Liver (tissue), 3 donors: ENCODE measurements around the gene ANKFY1.
A peak's percentile ranks its signal among the peaks of the same experiment; 100 is the strongest.

Experiments used
- ATF3 ChIP-seq: IDR thresholded peaks from 2 replicates; pipeline ENCODE4 v1.6.1; 2016; ENCODE audit warnings: antibody characterized with exemption
- CTCF ChIP-seq: fragments of 150-350 bp; IDR thresholded peaks from 2 replicates; pipeline ENCODE4 v1.5.1; 2017; ENCODE audit warnings: improper control_type of control experiment, low read depth, low read length; ENCODE audit not compliant: missing input control
- EGR1 ChIP-seq, 2 donors: IDR thresholded peaks; 2 replicates each; pipeline ENCODE4 v1.6.1; 2016 to 2018; ENCODE audit warnings: antibody characterized with exemption in 2 of 2, low read depth in 2 of 2
- JUND ChIP-seq, 2 donors: IDR thresholded peaks; 2 replicates each; pipeline ENCODE4 v1.6.1; 2016; ENCODE audit warnings: antibody characterized with exemption in 2 of 2
- MAX ChIP-seq: IDR thresholded peaks from 2 replicates; pipeline ENCODE4 v1.6.1; 2016; ENCODE audit warnings: antibody characterized with exemption
- RAD21 ChIP-seq, 2 donors: IDR thresholded peaks; 2 replicates each; pipeline ENCODE4 v1.6.1; 2016; ENCODE audit warnings: antibody characterized with exemption in 2 of 2, mild to moderate bottlenecking in 2 of 2
- SP1 ChIP-seq: IDR thresholded peaks from 2 replicates; pipeline ENCODE4 v1.6.1; 2018; ENCODE audit warnings: antibody characterized with exemption, mild to moderate bottlenecking
- TAF1 ChIP-seq: conservative IDR thresholded peaks from 2 replicates; pipeline ENCODE4 v1.6.1; 2016; ENCODE audit warnings: antibody characterized with exemption, mild to moderate bottlenecking
- YY1 ChIP-seq: IDR thresholded peaks from 2 replicates; pipeline ENCODE4 v1.6.1; 2016; ENCODE audit warnings: antibody characterized with exemption, mild to moderate bottlenecking
- donor health status: healthy.
- donor health status: healthy.

GRCh38 chr17:4229627-4230541 lies 33.9 kb downstream of the ANKFY1 start:
- no peak for TF ChIP-seq YY1
- no peak for TF ChIP-seq CTCF
- TF ChIP-seq SP1: peak; percentile 59
- no peak for TF ChIP-seq TAF1
- peak; percentile 95 to 97 for TF ChIP-seq JUND (IDR thresholded peaks at IDR 0.05)
- TF ChIP-seq MAX: no peak
- TF ChIP-seq EGR1 (IDR thresholded peaks at IDR 0.05; ENCODE audit: low read depth in 2 of 2): no peak
- peak; percentile 70 for TF ChIP-seq ATF3
- TF ChIP-seq RAD21 (IDR thresholded peaks at IDR 0.05): peak in 1 of 2 donors; percentile 19
